Subcutaneous adipose tissue (tissue), 4 donors: ENCODE data around the gene REXO4. TPM values are rescaled to one million over a fixed set of nuclear protein-coding genes. Genes with fewer than 3 reads are reported as not detected.

Experiments used
- total RNA-seq, 4 donors: library from RNA; depleted of rRNA; stranded (reverse); fragments of >200 nt; gene quantifications; one replicate each; pipeline ENCODE4 v1.1.0, GENCODE V29; 2016
- TF ChIP-seq, protein P1 (sequence below): fragments of 450-650 bp; IDR thresholded peaks from one replicate; pipeline ENCODE4 v1.5.1; 2016; ENCODE audit warnings: low read depth, mild to moderate bottlenecking, control low read depth, antibody characterized with exemption, moderate library complexity

REXO4 gene
- total RNA-seq, 4 donors from 2014 or later: 11.6 to 17.0 (median 16.6) TPM

DNA sequence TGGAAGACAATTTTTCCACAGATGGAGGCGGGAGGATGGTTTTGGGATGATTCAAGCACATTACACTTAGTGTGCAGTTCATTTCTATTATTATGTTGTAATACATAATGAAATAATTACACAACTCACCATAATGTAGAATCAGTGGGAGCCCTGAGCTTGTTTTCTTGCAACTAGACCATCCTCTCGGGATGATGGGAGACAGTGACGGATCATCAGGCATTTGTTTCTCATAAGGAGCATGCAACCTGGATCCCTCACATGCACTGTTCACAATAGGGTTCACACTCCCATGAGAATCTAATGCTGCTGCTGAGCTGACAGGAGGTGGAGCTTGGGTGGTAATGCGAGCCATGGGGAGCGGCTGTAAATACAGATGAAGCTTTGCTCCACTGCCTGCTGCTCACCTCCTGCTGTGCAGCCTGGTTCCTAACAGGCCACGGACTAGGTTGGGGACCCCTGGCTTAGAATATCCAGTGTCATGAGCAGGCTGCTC lies 40.0 kb downstream of the REXO4 start:
- TF ChIP-seq, protein P1, sequence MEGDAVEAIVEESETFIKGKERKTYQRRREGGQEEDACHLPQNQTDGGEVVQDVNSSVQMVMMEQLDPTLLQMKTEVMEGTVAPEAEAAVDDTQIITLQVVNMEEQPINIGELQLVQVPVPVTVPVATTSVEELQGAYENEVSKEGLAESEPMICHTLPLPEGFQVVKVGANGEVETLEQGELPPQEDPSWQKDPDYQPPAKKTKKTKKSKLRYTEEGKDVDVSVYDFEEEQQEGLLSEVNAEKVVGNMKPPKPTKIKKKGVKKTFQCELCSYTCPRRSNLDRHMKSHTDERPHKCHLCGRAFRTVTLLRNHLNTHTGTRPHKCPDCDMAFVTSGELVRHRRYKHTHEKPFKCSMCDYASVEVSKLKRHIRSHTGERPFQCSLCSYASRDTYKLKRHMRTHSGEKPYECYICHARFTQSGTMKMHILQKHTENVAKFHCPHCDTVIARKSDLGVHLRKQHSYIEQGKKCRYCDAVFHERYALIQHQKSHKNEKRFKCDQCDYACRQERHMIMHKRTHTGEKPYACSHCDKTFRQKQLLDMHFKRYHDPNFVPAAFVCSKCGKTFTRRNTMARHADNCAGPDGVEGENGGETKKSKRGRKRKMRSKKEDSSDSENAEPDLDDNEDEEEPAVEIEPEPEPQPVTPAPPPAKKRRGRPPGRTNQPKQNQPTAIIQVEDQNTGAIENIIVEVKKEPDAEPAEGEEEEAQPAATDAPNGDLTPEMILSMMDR: no peak

DNA sequence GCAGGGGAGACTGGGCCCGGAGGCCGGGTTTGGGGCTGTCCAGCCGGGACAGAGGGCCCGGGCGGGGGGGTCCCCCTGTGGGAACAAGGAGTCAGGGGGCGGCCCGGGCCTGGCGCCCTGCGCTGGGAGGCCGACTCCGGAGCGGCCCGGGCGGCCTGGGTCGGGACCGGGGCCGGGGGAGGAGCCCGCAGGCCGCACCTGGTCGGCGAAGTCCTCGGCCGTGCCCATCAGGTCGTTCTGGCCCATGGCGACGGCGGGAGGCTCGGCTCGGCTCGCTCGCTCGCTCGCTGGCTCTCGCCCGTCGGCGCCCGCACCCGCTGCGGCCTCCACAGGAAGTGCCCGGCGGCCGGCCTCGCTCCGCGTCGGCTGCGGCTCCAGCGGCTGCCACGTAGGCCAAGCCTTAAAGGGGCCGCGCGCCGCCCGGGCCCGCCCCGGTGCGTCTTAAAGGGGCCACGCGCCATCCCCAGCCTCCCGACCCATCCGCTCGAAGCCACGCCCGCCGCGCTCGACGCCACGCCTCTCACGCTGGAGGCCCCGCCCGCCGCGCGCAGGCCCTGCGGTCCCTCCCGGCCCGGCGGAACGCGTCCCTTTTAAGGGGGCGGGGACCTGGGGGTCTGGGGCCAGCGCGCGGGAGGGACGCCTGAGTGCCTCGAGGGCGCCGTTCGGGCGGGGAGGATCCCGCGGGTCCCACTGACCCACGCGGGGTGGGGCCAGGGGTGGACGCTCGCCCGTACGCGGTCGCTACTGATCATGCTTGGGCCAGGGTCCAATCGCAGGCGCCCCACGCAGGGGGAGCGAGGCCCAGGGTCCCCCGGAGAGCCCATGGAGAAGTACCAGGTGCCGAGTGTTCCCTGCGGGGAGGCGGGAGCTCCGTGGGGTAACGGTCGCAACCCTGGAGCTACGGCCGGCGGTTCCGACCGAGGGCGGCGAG lies 41.8 kb downstream of the REXO4 start, which contains the start of the genes STKLD1 and SURF4:
TSS of gene STKLD1 (plus strand) at position 643 of the 931 bp plus-strand sequence. CDS start at position 751, 108 bp downstream.
TSS of gene SURF4 (minus strand) at position 337 of the 931 bp plus-strand sequence. CDS start at position 246, 91 bp downstream.
- TF ChIP-seq, protein P1: no peak

DNA sequence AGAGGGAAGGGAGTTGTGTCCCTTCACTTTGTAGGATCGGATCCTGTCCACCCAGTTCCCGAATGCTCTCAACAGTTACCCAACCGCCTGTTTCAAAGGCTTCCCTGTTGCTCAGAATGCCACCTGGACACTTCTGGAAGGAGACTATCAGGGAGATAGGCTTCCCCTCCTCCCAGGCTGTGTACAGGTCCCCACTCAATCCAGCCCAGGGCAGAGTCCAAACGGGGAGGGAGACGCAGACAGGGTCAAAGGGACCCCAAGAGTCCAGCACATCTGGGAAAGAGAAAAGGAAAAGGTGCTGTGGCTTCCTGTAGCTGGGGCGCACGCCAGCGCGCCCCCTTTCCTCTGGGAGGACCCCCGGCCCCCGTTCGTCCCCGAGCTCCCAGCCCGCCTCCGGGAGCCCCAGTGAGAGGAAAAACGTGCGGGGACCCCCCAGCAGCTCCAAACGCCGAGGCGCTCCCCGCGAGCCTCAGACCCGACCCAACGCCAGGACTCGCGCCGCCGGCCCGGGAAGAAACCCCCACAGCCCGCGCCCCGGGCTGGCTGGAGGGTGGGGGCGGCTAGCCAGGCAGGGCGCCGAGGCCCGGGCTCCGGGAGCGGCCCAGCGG lies 42.6 kb downstream of the REXO4 start:
- TF ChIP-seq, protein P1: no peak

DNA sequence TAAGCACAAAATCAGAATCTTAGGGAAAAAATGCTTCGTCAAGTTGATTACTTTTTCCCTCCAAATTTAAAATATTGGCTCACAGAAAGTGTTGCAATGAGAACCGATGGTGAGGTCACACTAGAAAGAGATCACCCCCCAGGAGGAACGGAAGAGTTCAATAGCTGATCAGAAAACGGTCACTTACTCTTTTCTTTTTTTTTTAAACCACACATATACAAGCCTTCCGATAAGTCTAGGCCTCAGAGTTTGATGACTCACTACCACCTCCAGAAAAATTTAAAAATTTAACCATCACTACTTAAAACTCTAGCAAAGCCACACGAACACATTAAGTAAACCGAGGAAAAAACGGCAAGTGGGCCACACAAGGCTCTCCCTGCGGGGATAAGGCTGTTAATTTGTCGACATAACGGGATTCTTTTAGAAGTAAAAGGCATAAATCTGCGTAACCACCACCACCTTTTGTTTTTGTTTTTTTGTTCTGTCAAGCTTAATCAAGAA lies 43.1 kb downstream of the REXO4 start:
- TF ChIP-seq, protein P1: no peak

DNA sequence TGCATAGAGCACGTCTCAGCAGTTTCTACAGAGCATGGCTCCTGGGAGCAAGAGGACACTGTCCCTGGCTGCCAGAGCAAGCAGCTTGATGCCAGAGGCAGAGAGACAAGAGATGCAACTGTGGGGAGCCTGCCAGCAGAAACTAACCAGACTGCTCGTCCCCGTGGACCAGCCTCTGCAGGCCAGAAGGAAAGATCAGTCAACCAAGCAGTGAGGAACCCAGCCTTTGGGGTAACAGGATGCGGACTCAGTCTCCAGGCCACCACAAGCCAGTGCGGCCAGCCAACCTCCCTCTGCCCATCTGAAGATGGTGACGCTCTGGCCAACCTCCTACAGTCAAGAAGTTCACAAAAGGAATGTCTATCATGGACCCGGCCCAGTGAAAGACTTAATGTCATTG lies 45.7 kb downstream of the REXO4 start:
- TF ChIP-seq, protein P1: no peak

DNA sequence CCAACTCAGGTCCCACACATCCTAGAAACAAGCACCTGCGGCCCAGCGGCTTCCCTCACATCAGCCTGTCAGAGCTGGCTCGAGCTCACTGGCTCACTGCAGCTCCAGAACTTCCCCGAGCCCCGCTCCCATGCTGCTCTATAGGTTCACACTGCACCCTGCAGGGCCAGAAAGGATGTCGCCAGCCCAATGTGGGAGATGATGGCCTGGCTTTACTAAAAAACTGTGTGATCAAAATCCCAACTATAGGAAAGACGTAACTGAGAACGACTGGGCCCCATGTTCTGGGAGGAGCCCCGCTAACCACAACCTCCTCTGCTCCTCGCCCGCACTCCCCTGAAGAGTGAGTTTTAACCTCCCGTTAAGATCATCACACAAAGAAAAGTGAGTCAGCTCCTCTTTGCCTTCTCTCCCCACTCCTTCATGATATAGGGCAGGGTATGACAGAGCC lies 46.5 kb downstream of the REXO4 start:
- TF ChIP-seq, protein P1: no peak

DNA sequence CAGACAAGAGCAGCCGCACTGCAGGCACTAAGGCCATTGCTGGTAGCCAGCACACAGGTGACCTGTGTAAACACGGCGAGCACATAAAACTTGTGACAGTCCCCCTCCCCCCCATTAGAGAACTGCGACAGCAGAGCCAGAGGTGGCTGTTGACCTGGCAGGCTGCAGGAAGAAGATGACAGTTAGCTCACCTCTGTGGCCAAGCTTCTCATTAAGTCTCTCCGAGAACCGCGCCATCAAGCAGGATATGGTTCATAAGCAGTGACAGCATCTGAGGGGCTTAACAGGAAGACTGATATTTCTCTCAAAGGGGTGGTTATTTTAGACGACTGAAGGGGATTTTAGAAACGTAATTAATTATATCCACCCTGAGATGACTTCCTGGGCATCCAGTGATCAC lies 47.1 kb downstream of the REXO4 start:
- TF ChIP-seq, protein P1: no peak
